Gastroesophageal sphincter (tissue), 4 donors: ENCODE results near the gene PAPOLB. TPM values are rescaled to one million over a fixed set of nuclear protein-coding genes. Genes with fewer than 3 reads are reported as not detected.

Experiments used
- ATAC-seq: fragments of 150-250 bp; one replicate; pipeline ENCODE4 v1.9.1; 2016; ENCODE audit warnings: mild to moderate bottlenecking, moderate library complexity
- H3K27ac ChIP-seq, 4 donors: fragments of 200-600 bp; sonication (generic) in 3 of 4; 1 replicate in 3 of 4; 2 replicates in 1 of 4; pipeline ENCODE4 v1.5.1; 2016 to 2019
- H3K27me3 ChIP-seq: fragments of 200-600 bp; sonication (generic); one replicate; pipeline ENCODE4 v1.5.1; 2019
- H3K36me3 ChIP-seq, 2 donors: fragments of 200-600 bp; sonication (generic); one replicate each; pipeline ENCODE4 v1.5.1; 2019; ENCODE audit warnings: control low read depth in 1 of 2
- H3K4me1 ChIP-seq, 3 donors: fragments of 200-600 bp; sonication (generic); 1 replicate in 2 of 3; 2 replicates in 1 of 3; pipeline ENCODE4 v1.5.1; 2016 to 2019; ENCODE audit warnings: control low read depth in 2 of 3
- H3K4me3 ChIP-seq, 2 donors: fragments of 200-600 bp; sonication (generic); one replicate each; pipeline ENCODE4 v1.5.1; 2019; ENCODE audit warnings: mild to moderate bottlenecking in 1 of 2, moderate library complexity in 1 of 2
- H3K9me3 ChIP-seq, 3 donors: fragments of 200-600 bp; sonication (generic); one replicate each; pipeline ENCODE4 v1.5.1; 2017 to 2019; ENCODE audit warnings: control low read depth in 2 of 3
- EP300 ChIP-seq: sonication (generic); formaldehyde crosslinking; IDR thresholded peaks from one replicate; pipeline ENCODE4 v1.6.1; 2017; ENCODE audit warnings: antibody characterized with exemption, mild to moderate bottlenecking
- POLR2A ChIP-seq, 2 donors: fragments of 450-650 bp; IDR thresholded peaks; one replicate each; pipeline ENCODE4 v1.6.1; 2017; ENCODE audit warnings: antibody characterized with exemption in 2 of 2, mild to moderate bottlenecking in 2 of 2, moderate library complexity in 1 of 2
- POLR2AphosphoS5 ChIP-seq: sonication (generic); formaldehyde crosslinking; IDR thresholded peaks from one replicate; pipeline ENCODE4 v1.6.1; 2017; ENCODE audit warnings: antibody characterized with exemption
- WGBS, 2 donors: methylation state at CpG; one replicate each; pipeline ENCODE4 v1.1.5; 2018; ENCODE audit warnings: low coverage in 1 of 2; 5-methylcytosine and 5-hydroxymethylcytosine counted together
- total RNA-seq, 4 donors: library from RNA; depleted of rRNA; stranded (reverse); fragments of >200 nt; gene quantifications; one replicate each; pipeline ENCODE4 v1.1.0, GENCODE V29; 2016
- TF ChIP-seq, protein P1 (sequence below), 4 experiments: fragments of 200-600 bp in 2 of 4; fragments of 450-650 bp in 2 of 4; sonication (generic) in 1 of 4; IDR thresholded peaks; one replicate each; pipeline ENCODE4 v1.5.1; 2017 to 2019; ENCODE audit warnings: antibody characterized with exemption in 4 of 4, mild to moderate bottlenecking in 2 of 4, moderate library complexity in 2 of 4

Gene PAPOLB
- total RNA-seq, 4 donors from 2014 or later: 0.13 to 0.31 (median 0.19) TPM; not detected in 1

DNA sequence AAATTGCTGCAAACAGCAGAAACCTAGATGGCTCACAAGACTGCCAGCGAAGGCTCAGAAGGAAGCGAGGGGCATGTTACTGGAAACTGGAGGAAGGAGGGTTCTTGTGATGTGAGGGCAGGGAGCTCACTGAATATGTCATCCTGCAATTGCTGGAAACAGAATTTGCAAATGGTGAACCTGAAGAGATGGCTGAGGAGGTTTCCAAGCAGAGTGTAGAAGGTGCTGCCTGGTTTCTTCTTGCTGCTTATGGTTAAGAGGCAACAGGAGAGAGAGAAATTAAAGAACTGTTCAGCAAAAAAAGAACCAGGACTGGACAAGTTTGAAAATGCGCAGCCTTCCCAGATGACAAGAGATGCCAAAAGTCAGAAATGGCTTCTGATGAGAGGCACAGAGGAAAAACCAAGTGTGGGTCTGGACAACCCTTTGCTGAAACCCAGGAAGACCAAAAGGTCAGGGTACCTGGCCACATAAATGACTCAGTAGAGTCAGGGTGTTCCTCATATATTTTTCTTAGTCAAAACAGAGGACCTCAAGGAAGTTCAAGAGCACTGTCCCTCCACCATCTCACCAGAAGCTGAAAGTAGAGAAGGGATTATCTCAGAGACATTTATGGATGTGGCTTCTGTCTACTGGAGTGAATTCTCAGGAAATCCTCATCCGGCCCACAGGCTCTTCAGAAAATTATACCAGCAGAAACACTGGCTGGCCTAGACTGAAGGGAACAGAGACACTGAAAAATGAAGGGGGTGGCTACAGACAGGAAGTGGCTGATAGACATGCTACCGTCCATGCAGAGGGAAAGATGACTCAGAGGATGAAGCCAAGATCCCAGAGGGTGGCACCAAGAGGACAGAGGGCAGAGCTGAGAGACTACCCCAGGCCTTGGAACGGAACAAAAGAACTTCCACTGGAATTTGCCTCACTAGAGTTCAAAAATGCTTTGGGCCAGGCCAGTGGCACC is 10.1 kb downstream of the PAPOLB start:
- no peaks in the 10 kb centered on the region for H3K27me3 ChIP-seq
- H3K4me1 ChIP-seq: no peaks in the 10 kb centered on the region
- H3K4me3 ChIP-seq: no peak overlapping the region
- no peak overlapping the region for H3K27ac ChIP-seq
- no peaks in the 10 kb centered on the region for H3K36me3 ChIP-seq
- no peak for TF ChIP-seq POLR2AphosphoS5
- 76 to 98% methylated on average over 4 to 6 of the region's 6 CpGs for WGBS, 2 donors
- no peak for ATAC-seq
- peaks cover 0 to 24% (median 0%) of the 10 kb centered on the region in 3 donors for H3K9me3 ChIP-seq

DNA sequence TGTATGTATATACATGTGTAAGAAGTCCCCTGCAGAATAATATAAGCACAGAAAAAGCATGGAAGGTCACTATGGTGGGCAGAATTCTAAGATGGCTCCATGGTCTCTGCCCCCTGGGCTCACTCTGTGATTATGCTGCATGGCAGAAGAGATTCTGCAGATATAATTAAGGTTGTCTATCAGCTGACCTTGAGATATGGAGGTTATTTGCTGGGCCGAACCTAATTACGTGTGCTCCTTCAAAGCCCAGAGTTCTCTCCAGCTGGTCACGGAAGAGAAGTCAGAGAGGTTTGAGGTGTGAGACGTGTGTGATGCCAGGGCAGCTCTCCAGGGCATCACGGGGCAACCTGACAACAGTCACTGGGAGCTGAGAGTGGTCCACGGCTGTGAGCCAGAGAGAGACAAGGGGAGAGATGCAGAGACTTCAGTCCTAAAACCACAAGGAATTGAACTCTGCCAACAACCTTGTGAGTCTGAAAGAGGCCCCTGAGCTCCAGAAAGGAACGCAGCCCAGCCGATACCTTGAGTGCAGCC is 11.5 kb downstream of the PAPOLB start:
- Histone ChIP-seq H3K4me3 (no peak overlapping the region), H3K27me3 (no peaks in the 10 kb centered on the region), H3K9me3 (peaks cover 0 to 24% (median 0%) of the 10 kb centered on the region in 3 donors), H3K4me1 (no peaks in the 10 kb centered on the region), H3K36me3 (no peaks in the 10 kb centered on the region), H3K27ac (no peak overlapping the region)
- TF ChIP-seq POLR2A (IDR thresholded peaks at IDR 0.05) (no peak), POLR2AphosphoS5 (no peak), EP300 (no peak)
- TF ChIP-seq, protein P1, sequence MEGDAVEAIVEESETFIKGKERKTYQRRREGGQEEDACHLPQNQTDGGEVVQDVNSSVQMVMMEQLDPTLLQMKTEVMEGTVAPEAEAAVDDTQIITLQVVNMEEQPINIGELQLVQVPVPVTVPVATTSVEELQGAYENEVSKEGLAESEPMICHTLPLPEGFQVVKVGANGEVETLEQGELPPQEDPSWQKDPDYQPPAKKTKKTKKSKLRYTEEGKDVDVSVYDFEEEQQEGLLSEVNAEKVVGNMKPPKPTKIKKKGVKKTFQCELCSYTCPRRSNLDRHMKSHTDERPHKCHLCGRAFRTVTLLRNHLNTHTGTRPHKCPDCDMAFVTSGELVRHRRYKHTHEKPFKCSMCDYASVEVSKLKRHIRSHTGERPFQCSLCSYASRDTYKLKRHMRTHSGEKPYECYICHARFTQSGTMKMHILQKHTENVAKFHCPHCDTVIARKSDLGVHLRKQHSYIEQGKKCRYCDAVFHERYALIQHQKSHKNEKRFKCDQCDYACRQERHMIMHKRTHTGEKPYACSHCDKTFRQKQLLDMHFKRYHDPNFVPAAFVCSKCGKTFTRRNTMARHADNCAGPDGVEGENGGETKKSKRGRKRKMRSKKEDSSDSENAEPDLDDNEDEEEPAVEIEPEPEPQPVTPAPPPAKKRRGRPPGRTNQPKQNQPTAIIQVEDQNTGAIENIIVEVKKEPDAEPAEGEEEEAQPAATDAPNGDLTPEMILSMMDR (IDR thresholded peaks at IDR 0.05): no peak
- ATAC-seq: no peak
- WGBS, 2 donors: 88 to 89% methylated on average over 4 to 7 of the region's 8 CpGs

DNA sequence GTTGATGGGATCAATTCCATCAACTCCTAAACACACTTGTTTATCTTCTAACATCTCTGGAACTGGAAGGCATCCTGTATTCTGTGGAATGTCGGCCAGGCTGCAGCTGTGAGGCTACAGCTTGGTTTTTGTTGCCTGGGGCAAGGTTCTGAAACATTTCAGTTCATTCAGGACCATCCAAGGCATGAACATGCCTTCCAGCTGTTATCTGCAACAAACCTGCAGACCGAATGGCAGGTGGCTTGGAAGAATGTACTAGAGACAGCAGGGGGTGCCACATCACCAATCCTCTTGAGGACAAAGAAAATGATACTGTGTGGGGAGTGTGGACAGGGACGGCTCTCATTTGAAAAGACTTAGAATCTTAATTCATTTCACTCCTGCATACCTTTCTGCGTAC is 12.4 kb downstream of the PAPOLB start:
- Histone ChIP-seq H3K27ac (no peak overlapping the region), H3K27me3 (no peaks in the 10 kb centered on the region), H3K36me3 (no peaks in the 10 kb centered on the region), H3K4me3 (no peak overlapping the region), H3K4me1 (no peaks in the 10 kb centered on the region), H3K9me3 (peaks cover 0 to 24% (median 0%) of the 10 kb centered on the region in 3 donors)
- TF ChIP-seq EP300 (no peak), POLR2A (IDR thresholded peaks at IDR 0.05) (no peak), POLR2AphosphoS5 (no peak)
- TF ChIP-seq, protein P1 (IDR thresholded peaks at IDR 0.05): peak in 2 of 4 experiments; percentile 36 to 45
- 23 to 33% methylated on average over 4 of the region's 4 CpGs for WGBS, 2 donors
- ATAC-seq: no peak

DNA sequence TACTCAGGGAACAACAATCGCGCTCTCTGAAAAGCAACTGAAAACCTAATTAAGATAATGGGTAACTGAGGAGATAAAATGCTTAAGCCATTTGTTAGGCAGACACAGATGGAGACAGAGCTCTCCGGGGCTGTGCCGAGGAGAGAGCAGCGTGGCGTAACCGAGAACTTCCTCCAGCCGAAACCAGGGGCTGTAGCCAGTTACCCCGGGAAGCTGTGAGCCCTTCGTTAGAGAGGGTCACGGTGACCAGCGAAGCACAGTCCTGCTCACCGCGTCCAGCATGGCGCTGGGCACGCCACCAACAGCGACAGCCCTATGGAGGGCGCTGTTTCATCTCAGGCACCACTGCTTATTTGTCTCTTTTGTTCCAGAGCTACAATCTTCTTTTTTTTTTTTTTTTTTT is 16.1 kb downstream of the PAPOLB start:
- WGBS, 2 donors: 46 to 50% methylated on average over 12 to 15 of the region's 18 CpGs
- TF ChIP-seq POLR2AphosphoS5 (no peak), POLR2A (IDR thresholded peaks at IDR 0.05) (no peak), EP300 (no peak)
- TF ChIP-seq, protein P1 (IDR thresholded peaks at IDR 0.05): no peak
- H3K27me3 ChIP-seq: no peaks in the 10 kb centered on the region
- peaks cover 0 to 4% (median 0%) of the 10 kb centered on the region in 3 donors for H3K9me3 ChIP-seq
- H3K36me3 ChIP-seq: no peaks in the 10 kb centered on the region
- ATAC-seq: peak; percentile 35
- no peaks in the 10 kb centered on the region for H3K4me1 ChIP-seq
- H3K27ac ChIP-seq: no peak overlapping the region
- H3K4me3 ChIP-seq: no peak overlapping the region

DNA sequence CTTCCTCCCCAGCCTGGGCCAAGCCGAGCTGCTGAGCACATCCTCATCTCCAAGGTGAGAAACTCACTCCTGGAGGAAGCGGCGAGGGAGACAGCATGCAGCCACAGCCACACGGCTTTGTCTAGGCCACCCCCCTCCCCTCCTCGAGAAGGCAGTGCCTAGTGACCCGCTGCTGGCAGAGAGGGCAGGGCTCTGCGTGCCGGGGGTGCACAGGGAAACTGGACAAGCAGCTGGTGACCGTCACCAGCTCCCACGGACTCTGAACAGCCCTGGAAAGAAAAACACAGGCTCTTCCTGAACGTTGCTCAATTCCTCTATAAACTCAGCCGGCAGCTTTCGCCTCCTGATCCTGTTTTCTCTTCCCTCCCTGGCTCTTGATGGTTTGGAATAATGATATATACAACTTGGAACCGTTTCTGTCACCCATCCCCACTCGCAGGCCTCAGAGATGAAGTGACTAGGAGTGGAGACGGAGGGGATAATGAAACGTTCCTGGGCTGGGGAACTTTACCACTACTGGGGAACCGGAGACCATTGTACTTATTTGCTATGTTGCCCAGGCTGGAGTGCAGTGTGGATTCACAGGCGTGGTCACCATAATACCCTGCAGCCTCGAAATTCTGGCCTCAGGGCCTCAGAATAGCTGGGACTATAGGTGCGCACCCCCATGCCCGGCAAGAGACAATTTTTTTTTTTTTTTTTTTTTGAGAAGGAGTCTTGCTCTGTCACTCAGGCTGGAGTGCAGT is 19.3 kb downstream of the PAPOLB start:
- 49% methylated on average over 15 of the region's 22 CpGs; no CpG with 5 or more reads in 1 of the 2 donors for WGBS, 2 donors
- no peak overlapping the region for H3K4me3 ChIP-seq
- no peaks in the 10 kb centered on the region for H3K27me3 ChIP-seq
- TF ChIP-seq EP300 (no peak), POLR2AphosphoS5 (no peak), POLR2A (IDR thresholded peaks at IDR 0.05) (no peak)
- TF ChIP-seq, protein P1 (IDR thresholded peaks at IDR 0.05): no peak
- no peaks in the 10 kb centered on the region for H3K9me3 ChIP-seq
- H3K4me1 ChIP-seq: no peaks in the 10 kb centered on the region
- peak; percentile 62 for ATAC-seq
- no peaks in the 10 kb centered on the region for H3K36me3 ChIP-seq
- H3K27ac ChIP-seq: peak overlapping the region in 3 of 4 donors; percentile 32 to 52 (median 35)
